ENCODE results near the gene PACS2.
"Not testable (repeated sequence)": the region's sequence is repeated elsewhere in the genome, so short reads cannot be mapped to it uniquely, and the experiment has no call there.

Gene PACS2

GRCh38 chr14:105281371-105282097 is 33.0 kb upstream of the PACS2 start:
- Mint-ChIP-seq H3K4me3 (no peak overlapping the region), H3K27me3 (no peaks in the 10 kb centered on the region), H3K27ac (no peak overlapping the region), H3K4me1 (ENCODE audit: low read depth in 2 of 2) (peaks cover 14 to 30% of the 10 kb centered on the region in 2 donors), H3K36me3 (ENCODE audit: insufficient read depth) (peaks cover 21% of the 10 kb centered on the region), H3K9me3 (no peaks in the 10 kb centered on the region)
- DNase-seq, result no peak
- no peak for ATAC-seq (replicated peaks)

GRCh38 chr14:105282098-105282725 is 32.3 kb upstream of the PACS2 start:
- ATAC-seq (replicated peaks) (no peak), DNase-seq (no peak)
- Mint-ChIP-seq H3K27ac (no peak overlapping the region), H3K27me3 (no peaks in the 10 kb centered on the region), H3K36me3 (ENCODE audit: insufficient read depth) (peaks cover 24% of the 10 kb centered on the region), H3K4me1 (ENCODE audit: low read depth in 2 of 2) (peaks cover 19 to 33% of the 10 kb centered on the region in 2 donors), H3K9me3 (no peaks in the 10 kb centered on the region), H3K4me3 (no peak overlapping the region)

- no peaks in the 10 kb centered on the region for H3K9me3 Mint-ChIP-seq
- no peak overlapping the region for H3K27ac Mint-ChIP-seq
- H3K36me3 Mint-ChIP-seq (ENCODE audit: insufficient read depth), result peaks cover 21% of the 10 kb centered on the region
- DNase-seq (no peak), ATAC-seq (replicated peaks) (no peak)
- H3K27me3 Mint-ChIP-seq, result no peaks in the 10 kb centered on the region
- H3K4me3 Mint-ChIP-seq, result no peak overlapping the region
- H3K4me1 Mint-ChIP-seq (ENCODE audit: low read depth in 2 of 2), result peaks cover 19 to 38% of the 10 kb centered on the region in 2 donors
Observed at GRCh38 chr14:105283028-105283427, 31.5 kb upstream of the PACS2 start.

GRCh38 chr14:105283899-105284298 is 30.6 kb upstream of the PACS2 start:
- ATAC-seq (replicated peaks), result no peak
- Mint-ChIP-seq H3K9me3 (no peaks in the 10 kb centered on the region), H3K4me3 (no peak overlapping the region), H3K27me3 (no peaks in the 10 kb centered on the region), H3K4me1 (ENCODE audit: low read depth in 2 of 2) (peaks cover 19 to 37% of the 10 kb centered on the region in 2 donors), H3K27ac (peak overlapping the region in 1 of 2 donors; percentile 31), H3K36me3 (ENCODE audit: insufficient read depth) (peaks cover 18% of the 10 kb centered on the region)
- no peak for DNase-seq

GRCh38 chr14:105285174-105285573 is 29.4 kb upstream of the PACS2 start:
- Mint-ChIP-seq H3K9me3 (no peaks in the 10 kb centered on the region), H3K27ac (peak overlapping the region in 1 of 2 donors; percentile 31)

GRCh38 chr14:105286759-105287144 is 27.8 kb upstream of the PACS2 start:
- peak overlapping the region in 1 of 2 donors; percentile 52 for H3K27ac Mint-ChIP-seq
- DNase-seq (no peak), ATAC-seq (replicated peaks) (no peak)
- H3K4me1 Mint-ChIP-seq (ENCODE audit: low read depth in 2 of 2), result peaks cover 26 to 39% of the 10 kb centered on the region in 2 donors
- peaks cover 6% of the 10 kb centered on the region for H3K36me3 Mint-ChIP-seq (ENCODE audit: insufficient read depth)
- no peak overlapping the region for H3K4me3 Mint-ChIP-seq
- H3K27me3 Mint-ChIP-seq, result no peaks in the 10 kb centered on the region
- no peaks in the 10 kb centered on the region for H3K9me3 Mint-ChIP-seq

More at GRCh38 chr14:105285174-105285573, 29.4 kb upstream of the PACS2 start:
- peaks cover 13% of the 10 kb centered on the region for H3K36me3 Mint-ChIP-seq (ENCODE audit: insufficient read depth)
- no peak for ATAC-seq (replicated peaks)
- DNase-seq, result no peak
- H3K27me3 Mint-ChIP-seq, result no peaks in the 10 kb centered on the region
- no peak overlapping the region for H3K4me3 Mint-ChIP-seq
- peaks cover 17 to 33% of the 10 kb centered on the region in 2 donors for H3K4me1 Mint-ChIP-seq (ENCODE audit: low read depth in 2 of 2)

- Mint-ChIP-seq H3K4me3 (no peak overlapping the region), H3K27ac (no peak overlapping the region), H3K4me1 (ENCODE audit: low read depth in 2 of 2) (peaks cover 21 to 33% of the 10 kb centered on the region in 2 donors), H3K9me3 (no peaks in the 10 kb centered on the region), H3K36me3 (ENCODE audit: insufficient read depth) (peaks cover 6% of the 10 kb centered on the region), H3K27me3 (no peaks in the 10 kb centered on the region)
- DNase-seq (no peak), ATAC-seq (replicated peaks) (no peak)
Observed at GRCh38 chr14:105287249-105288102, 27.1 kb upstream of the PACS2 start.

GRCh38 chr14:105288936-105289335 is 25.6 kb upstream of the PACS2 start:
- not testable (repeated sequence) for DNase-seq; H3K9me3 Mint-ChIP-seq; H3K4me3 Mint-ChIP-seq; H3K27me3 Mint-ChIP-seq; ATAC-seq (replicated peaks)
- H3K4me1 Mint-ChIP-seq (ENCODE audit: low read depth in 2 of 2), result peaks cover 27 to 28% of the 10 kb centered on the region in 2 donors
- peak overlapping the region in 1 of 2 donors; percentile 19 for H3K27ac Mint-ChIP-seq
- H3K36me3 Mint-ChIP-seq (ENCODE audit: insufficient read depth), result peaks cover 11% of the 10 kb centered on the region

- Mint-ChIP-seq H3K9me3 (no peaks in the 10 kb centered on the region), H3K27ac (peak overlapping the region; percentile 54 to 81), H3K27me3 (no peaks in the 10 kb centered on the region), H3K4me3 (peak overlapping the region; percentile 52 to 70), H3K4me1 (ENCODE audit: low read depth in 2 of 2) (peaks cover 31% of the 10 kb centered on the region in 2 donors), H3K36me3 (ENCODE audit: insufficient read depth) (peaks cover 18% of the 10 kb centered on the region)
- ATAC-seq (replicated peaks) (peak; percentile 57), DNase-seq (peak; percentile 16 to 24 (median 22))
Observed at GRCh38 chr14:105290621-105291346, 23.8 kb upstream of the PACS2 start.

GRCh38 chr14:105292826-105293711 is 21.5 kb upstream of the PACS2 start:
- Mint-ChIP-seq H3K27me3 (no peaks in the 10 kb centered on the region), H3K9me3 (no peaks in the 10 kb centered on the region), H3K27ac (peak overlapping the region; percentile 90 to 94), H3K4me3 (peak overlapping the region; percentile 37 to 68), H3K36me3 (ENCODE audit: insufficient read depth) (peaks cover 15% of the 10 kb centered on the region), H3K4me1 (ENCODE audit: low read depth in 2 of 2) (peaks cover 23 to 27% of the 10 kb centered on the region in 2 donors)
- no peak for DNase-seq
- ATAC-seq (replicated peaks), result no peak

GRCh38 chr14:105294142-105294597 is 20.4 kb upstream of the PACS2 start:
- Mint-ChIP-seq H3K36me3 (ENCODE audit: insufficient read depth) (peaks cover 22% of the 10 kb centered on the region), H3K27me3 (no peaks in the 10 kb centered on the region), H3K9me3 (no peaks in the 10 kb centered on the region), H3K4me3 (peak overlapping the region; percentile 63 to 71), H3K27ac (peak overlapping the region; percentile 90 to 94), H3K4me1 (ENCODE audit: low read depth in 2 of 2) (peaks cover 23 to 32% of the 10 kb centered on the region in 2 donors)
- DNase-seq (peak; percentile 30 to 53 (median 42)), ATAC-seq (replicated peaks) (peak; percentile 86)

- H3K4me3 Mint-ChIP-seq; H3K27me3 Mint-ChIP-seq; DNase-seq; H3K27ac Mint-ChIP-seq; H3K9me3 Mint-ChIP-seq; ATAC-seq (replicated peaks): not testable (repeated sequence)
- H3K36me3 Mint-ChIP-seq (ENCODE audit: insufficient read depth), result peaks cover 37% of the 10 kb centered on the region
- peaks cover 26 to 32% of the 10 kb centered on the region in 2 donors for H3K4me1 Mint-ChIP-seq (ENCODE audit: low read depth in 2 of 2)
Observed at GRCh38 chr14:105297311-105297710, 17.2 kb upstream of the PACS2 start.
